Brain pericyte (primary cell): ENCODE results near the gene NDUFS7.

Experiments
- DNase-seq: peaks from one replicate; pipeline ENCODE4 v3.0.0-alpha.2; 2012; ENCODE audit warnings: low read depth, low spot score

The NDUFS7 gene

GRCh38 chr19:1383312-1384084 is at the start of gene NDUFS7:
Gene NDUFS7 (plus strand): TSS chr19:1383907. CDS start chr19:1383927, 20 bp downstream.
- DNase-seq: peak; percentile 82

GRCh38 chr19:1336079-1336684 is 47.5 kb upstream of the NDUFS7 start:
- DNase-seq: no peak

GRCh38 chr19:1340681-1341469 is 42.8 kb upstream of the NDUFS7 start:
- no peak for DNase-seq

GRCh38 chr19:1343041-1343440 is 40.7 kb upstream of the NDUFS7 start:
- no peak for DNase-seq

GRCh38 chr19:1349211-1349610 is 34.5 kb upstream of the NDUFS7 start:
- DNase-seq: no peak

GRCh38 chr19:1350867-1351266 is 32.8 kb upstream of the NDUFS7 start:
- DNase-seq: no peak

GRCh38 chr19:1351381-1351851 is 32.3 kb upstream of the NDUFS7 start:
- DNase-seq: no peak

- no peak for DNase-seq
These were observed 30.6 kb upstream of the NDUFS7 start for GRCh38 chr19:1353144-1353543.

- DNase-seq: no peak
These were observed 28.6 kb upstream of the NDUFS7 start for GRCh38 chr19:1354970-1355567.

- no peak for DNase-seq
These were observed 27.9 kb upstream of the NDUFS7 start for GRCh38 chr19:1355568-1356507.

- no peak for DNase-seq
These were observed 27.2 kb upstream of the NDUFS7 start for GRCh38 chr19:1356508-1356865.

GRCh38 chr19:1357531-1358109 is 26.1 kb upstream of the NDUFS7 start:
- no peak for DNase-seq

- no peak for DNase-seq
These were observed 23.4 kb upstream of the NDUFS7 start for GRCh38 chr19:1360126-1360817.

GRCh38 chr19:1360818-1361461 is 22.8 kb upstream of the NDUFS7 start:
- DNase-seq: no peak

GRCh38 chr19:1361601-1362386 is 21.9 kb upstream of the NDUFS7 start:
- DNase-seq: peak; percentile 44

- DNase-seq: no peak
These were observed 21.1 kb upstream of the NDUFS7 start for GRCh38 chr19:1362387-1363257.

GRCh38 chr19:1363599-1363998 is 20.1 kb upstream of the NDUFS7 start:
- DNase-seq: no peak
